GM13977 (cell line): ENCODE data around the gene CREM.

Source experiments
- DNase-seq: peaks from one replicate; pipeline ENCODE4 v3.0.0; 2012; ENCODE audit warnings: low spot score
- in situ Hi-C: fragments of 300-500 bp; cut with MboI; formaldehyde crosslinking; loops from one replicate; pipeline ENCODE4 v1.12.0; 2022; ENCODE audit warnings: low sequenced_read_pairs, low pct_unique_long_range_greater_than_20kb, mixed read lengths, inconsistent platforms; ENCODE audit not compliant: unreplicated experiment
- TF ChIP-seq, protein P1 (sequence below): IDR thresholded peaks from 2 replicates; pipeline ENCODE4 v1.5.1; 2012; ENCODE audit warnings: mild to moderate bottlenecking, control low read depth; ENCODE audit not compliant: insufficient read depth; ENCODE audit errors: extremely low read depth, missing control alignments

CREM gene

DNA sequence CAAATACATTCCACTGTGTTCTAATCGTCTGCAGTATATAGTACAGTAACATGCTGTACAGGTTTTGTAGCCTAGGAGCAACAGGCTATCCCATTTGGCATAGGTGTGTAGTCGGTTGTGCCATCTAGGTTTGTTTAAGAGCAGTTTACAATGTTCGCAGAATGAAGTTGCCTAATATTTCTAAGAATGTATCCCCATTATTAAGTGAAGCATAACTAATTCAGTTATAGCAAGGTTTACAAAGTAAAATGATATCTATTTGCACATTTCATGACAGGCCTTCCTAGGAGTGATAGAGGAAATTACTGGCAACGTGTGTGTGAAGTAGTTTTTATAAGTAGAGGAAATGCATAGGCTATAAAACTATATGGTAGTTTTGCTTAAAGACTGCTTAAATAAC is 4.0 kb downstream of the CREM start:
- TF ChIP-seq, protein P1, sequence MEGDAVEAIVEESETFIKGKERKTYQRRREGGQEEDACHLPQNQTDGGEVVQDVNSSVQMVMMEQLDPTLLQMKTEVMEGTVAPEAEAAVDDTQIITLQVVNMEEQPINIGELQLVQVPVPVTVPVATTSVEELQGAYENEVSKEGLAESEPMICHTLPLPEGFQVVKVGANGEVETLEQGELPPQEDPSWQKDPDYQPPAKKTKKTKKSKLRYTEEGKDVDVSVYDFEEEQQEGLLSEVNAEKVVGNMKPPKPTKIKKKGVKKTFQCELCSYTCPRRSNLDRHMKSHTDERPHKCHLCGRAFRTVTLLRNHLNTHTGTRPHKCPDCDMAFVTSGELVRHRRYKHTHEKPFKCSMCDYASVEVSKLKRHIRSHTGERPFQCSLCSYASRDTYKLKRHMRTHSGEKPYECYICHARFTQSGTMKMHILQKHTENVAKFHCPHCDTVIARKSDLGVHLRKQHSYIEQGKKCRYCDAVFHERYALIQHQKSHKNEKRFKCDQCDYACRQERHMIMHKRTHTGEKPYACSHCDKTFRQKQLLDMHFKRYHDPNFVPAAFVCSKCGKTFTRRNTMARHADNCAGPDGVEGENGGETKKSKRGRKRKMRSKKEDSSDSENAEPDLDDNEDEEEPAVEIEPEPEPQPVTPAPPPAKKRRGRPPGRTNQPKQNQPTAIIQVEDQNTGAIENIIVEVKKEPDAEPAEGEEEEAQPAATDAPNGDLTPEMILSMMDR: no peak
- in situ Hi-C loops: no loop called here
- no peak for DNase-seq

DNA sequence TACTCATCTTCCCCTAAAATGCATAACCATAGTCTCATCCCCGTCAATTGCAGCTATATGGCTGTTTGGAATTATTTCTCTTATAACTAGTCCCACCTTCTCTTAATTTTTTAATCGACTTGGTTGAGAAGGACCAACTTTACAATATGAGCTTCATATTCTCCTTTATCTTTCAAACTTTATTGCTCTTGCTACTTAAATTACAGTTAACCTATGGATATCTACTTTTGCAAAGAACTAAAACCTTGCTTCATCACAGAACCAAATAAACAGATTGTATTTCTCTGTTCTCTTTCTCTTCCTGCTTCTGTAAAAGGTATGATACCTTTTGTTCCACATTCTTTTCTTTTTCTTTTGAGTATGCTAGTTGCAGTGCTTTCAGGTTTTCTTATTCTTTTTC is 6.1 kb downstream of the CREM start:
- DNase-seq: no peak
- TF ChIP-seq, protein P1: no peak
- in situ Hi-C loops: no loop called here

DNA sequence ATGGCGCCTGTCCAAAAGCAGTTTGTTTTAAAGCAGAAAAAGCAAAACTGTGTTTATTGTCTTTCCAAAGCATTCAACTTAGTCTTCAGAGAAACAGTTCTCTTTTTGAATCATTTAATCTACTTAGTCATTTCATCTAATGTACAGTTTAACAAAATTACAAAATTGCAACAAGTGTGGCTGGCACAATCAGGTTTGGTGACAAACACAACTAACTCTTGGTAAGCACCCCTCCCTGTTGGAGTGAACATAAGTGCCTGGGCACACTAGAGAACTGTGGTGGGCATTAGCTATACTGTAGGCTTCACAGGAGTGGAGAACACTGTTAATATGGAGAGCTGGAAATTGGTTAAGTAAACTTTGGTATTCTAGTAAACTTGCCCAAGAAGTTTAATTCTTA is 6.9 kb downstream of the CREM start:
- no peak for DNase-seq
- in situ Hi-C loops: no loop called here
- TF ChIP-seq, protein P1: no peak

DNA sequence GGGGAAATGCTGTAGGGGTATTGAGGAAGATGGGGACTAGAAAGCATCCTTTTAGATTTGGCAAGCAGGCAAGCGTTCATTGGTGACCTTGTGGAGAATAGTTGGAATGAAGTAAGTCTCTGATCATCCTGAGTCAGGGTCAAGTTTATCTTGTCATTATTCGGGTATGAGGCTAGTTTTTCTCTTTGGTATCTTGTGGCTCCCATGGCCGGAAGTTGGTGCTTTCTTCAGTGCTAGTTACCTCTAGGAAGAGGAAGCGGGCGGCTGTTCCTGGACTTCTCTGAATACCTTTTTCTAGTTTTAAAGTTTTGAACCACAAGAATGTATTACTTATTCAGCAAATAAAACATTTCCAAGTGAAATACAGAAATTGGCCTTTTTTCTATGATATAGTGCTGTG is 9.2 kb downstream of the CREM start:
- DNase-seq: no peak
- in situ Hi-C loops: no loop called here
- TF ChIP-seq, protein P1: no peak

DNA sequence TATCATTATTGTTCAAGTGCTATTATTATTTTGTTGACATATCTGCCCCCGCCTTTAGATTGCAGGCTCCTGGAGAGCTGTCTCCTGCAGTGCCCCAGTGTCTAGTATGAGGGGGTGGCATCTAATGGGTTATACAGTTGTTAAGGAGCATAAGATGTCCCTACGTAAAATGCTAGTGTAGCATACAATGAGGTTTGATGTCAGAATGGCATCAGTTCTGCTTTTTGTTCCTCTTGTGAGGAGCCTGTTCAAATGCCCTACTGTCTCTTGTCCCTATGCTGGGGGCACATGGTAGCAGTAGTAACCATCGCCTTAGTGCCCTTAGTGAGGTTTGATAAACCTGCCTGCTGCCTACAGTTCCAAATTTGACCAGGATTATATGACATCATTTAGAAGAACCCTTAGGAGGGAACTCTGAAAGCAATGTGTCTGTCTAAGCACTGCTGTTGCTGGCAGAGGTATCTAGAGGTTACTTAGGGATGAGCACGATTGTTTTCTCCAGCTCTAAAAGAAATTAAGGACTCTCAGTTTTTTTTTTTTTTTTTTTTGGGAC is 9.7 kb downstream of the CREM start:
- TF ChIP-seq, protein P1: no peak
- in situ Hi-C loops: no loop called here
- DNase-seq: no peak

DNA sequence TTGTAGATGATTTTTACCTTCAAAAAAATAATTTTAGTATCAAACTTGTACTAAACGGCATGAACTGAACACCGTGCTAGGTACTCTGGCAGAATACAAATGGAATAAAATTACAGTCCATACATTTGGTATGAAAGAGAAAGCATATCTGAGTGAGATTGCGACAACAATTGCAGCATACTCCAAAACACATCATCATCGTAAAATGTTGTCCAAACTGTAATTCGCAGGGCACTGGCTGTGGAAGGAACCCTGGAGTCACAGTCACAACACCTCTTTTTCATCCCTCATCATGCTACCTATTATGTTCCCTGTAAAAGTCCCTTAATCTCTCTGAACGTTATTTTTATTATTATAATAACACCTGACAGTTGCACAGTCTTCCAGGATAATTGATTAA is 13.5 kb downstream of the CREM start:
- in situ Hi-C loops: no loop called here
- TF ChIP-seq, protein P1: no peak
- DNase-seq: no peak

DNA sequence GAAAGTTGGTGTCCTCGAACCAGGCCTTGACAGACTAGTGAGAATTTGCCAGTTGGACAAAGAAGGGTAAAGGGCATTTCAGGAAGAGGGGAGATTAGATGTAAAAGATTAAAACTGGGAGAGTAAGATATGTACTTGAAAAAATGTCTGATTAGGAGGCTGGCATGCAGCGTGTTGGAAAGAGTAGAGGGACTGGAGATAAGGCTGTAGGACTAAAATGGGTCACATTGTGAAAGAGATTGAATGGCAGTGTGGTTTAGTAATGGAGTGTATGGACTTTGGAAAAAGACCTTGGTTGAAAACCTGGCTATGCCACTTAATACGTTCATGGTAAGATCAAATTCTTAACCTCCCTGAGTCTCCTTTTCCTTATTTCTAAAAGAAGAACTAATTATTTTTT is 14.1 kb downstream of the CREM start:
- DNase-seq: no peak
- in situ Hi-C loops: no loop called here
- TF ChIP-seq, protein P1: no peak
